ENCODE results near the gene MEOX1.

DNA sequence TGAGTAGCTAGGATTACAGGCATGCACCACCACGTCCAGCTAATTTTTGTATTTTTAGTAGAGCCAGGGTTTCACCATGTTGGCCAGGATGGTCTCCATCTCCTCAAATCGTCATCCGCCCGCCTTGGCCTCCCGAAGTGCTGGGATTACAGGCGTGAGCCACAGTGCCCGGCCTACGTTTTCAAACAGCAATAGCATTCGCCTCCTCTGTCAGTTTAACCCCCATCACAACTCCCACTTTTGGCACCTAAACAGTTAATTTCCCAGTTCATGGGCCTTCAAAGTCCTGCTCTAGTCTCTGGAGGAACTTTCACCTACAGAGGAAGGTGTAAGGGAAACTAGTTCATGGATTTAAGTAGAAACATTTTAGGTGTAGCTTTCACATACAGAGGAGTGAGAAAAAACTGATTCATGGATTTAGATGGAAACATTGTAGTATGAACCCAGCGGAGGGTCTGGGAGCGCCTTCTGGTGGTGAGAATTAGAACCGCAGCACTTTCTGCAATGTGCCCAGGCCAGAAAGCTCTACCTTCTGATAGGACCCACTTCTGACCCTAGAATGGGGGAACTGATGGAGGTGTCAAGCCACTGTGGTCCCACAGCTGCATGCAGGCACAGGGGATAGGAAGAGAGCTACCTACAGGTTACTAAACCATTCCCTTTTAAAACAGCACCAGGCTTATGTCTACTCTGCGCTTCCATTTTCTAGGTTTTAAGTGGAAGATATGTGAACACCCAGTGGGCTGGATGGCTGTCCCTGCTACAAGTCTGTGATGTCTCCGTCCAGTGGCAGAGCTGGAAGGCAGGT is 12.0 kb upstream of the MEOX1 start:
- no peak for TF ChIP-seq EZH2 (IDR thresholded peaks at IDR 0.05; ENCODE audit: borderline replicate concordance, insufficient read depth, low read depth, low read length, poor library complexity, severe bottlenecking)
- TF ChIP-seq, protein P1, sequence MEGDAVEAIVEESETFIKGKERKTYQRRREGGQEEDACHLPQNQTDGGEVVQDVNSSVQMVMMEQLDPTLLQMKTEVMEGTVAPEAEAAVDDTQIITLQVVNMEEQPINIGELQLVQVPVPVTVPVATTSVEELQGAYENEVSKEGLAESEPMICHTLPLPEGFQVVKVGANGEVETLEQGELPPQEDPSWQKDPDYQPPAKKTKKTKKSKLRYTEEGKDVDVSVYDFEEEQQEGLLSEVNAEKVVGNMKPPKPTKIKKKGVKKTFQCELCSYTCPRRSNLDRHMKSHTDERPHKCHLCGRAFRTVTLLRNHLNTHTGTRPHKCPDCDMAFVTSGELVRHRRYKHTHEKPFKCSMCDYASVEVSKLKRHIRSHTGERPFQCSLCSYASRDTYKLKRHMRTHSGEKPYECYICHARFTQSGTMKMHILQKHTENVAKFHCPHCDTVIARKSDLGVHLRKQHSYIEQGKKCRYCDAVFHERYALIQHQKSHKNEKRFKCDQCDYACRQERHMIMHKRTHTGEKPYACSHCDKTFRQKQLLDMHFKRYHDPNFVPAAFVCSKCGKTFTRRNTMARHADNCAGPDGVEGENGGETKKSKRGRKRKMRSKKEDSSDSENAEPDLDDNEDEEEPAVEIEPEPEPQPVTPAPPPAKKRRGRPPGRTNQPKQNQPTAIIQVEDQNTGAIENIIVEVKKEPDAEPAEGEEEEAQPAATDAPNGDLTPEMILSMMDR (IDR thresholded peaks at IDR 0.05) = peak; percentile 88
